Fibroblast of lung (primary cell): Measurements from ENCODE around the gene CYTH1.

ENCODE experiments used
- CTCF ChIP-seq, 2 donors: IDR thresholded peaks in 1 of 2; conservative IDR thresholded peaks in 1 of 2; 1 replicate in 1 of 2; 2 replicates in 1 of 2; pipeline ENCODE4 v1.5.1; 2011 to 2012; ENCODE audit warnings: low read length in 2 of 2, control low read depth in 1 of 2, inconsistent platforms in 1 of 2, low read depth in 1 of 2, mild to moderate bottlenecking in 1 of 2
- EZH2 ChIP-seq: IDR thresholded peaks from 2 replicates; pipeline ENCODE4 v1.5.1; 2012; ENCODE audit warnings: low read length, control low read depth, mild to moderate bottlenecking; ENCODE audit errors: missing control alignments

DNA sequence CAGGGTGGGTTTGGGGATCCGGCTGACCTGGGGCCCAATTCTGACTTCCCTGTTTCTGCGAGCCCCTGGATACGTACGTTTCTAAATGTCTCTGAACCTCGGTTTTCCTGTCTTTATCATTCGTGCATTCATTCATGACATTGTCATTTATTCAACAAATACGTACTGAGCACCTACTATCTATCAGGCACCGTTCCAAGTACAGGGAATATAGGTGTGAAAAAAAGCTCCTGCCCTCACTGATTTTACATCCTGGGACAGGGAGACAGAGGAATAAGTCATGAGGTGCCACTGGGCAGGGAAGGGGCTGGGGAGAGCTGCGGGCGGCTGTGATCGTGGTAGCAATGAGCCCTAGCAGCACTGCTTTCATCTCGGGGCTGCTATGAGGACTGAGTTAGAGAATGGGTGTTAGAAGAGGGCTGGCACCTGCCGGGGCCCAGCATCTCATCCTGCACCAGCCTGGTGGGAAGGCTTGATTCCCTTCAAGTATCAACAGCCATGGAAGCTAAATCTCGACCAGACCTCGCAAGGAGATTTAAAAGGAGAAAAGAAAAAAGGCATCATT, 116.6 kb downstream of the CYTH1 start:
- TF ChIP-seq CTCF (conservative IDR thresholded peaks at IDR 0.05 in 1 of 2, IDR thresholded peaks at IDR 0.05 in 1 of 2; ENCODE audit: low read depth in 1 of 2, low read length in 2 of 2) (no peak), EZH2 (no peak)
